Activated CD4-positive, CD25-positive, alpha-beta regulatory T cell treated with anti-CD3 and anti-CD28 coated beads, Interleukin-2, amount 50 U/mL, for 72 hours (primary cell): ENCODE results near the gene NKTR.

Experiments
- DNase-seq: peaks from one replicate; pipeline ENCODE4 v3.0.0; 2021

NKTR gene

DNA sequence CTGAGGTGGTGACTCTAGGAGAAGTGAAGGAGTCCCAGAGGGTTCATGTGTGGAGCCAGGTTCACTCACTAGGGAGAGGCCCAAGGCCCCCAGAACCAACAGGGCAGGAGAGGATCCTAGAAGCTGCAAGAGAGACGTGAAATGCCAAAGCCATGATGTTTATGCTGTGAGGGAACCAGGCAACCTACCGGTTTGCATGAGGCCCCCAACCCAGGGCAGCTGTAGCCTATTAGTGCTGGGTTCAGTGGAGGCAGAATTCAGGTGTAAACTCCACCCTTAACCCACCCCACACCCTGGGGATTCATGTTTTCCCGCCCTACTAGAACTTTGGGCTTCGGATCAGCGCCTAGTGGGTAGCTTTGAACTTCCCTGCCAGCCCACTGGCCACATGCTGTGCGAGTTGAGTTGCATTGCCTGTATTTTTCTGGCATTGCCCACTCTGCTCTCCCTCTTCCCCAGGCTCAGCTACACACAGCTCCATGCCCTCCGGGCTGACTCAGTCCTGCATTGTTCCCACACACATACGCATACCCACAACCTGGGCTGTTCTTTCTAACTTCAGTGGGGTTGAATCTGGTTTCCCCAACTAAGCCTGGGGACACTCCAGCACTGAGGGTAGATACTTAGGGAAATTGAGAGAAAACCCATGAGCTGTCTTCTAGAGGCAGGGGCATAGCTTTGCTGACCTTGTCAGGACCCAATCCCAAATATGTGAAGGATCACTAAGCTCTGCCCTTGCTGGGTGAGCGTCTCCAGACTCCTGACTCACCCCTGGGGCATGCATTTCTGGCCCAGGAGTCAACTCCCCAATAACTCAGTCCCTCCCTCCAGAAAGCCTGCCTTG, 51.0 kb downstream of the NKTR start:
- no peak for DNase-seq

DNA sequence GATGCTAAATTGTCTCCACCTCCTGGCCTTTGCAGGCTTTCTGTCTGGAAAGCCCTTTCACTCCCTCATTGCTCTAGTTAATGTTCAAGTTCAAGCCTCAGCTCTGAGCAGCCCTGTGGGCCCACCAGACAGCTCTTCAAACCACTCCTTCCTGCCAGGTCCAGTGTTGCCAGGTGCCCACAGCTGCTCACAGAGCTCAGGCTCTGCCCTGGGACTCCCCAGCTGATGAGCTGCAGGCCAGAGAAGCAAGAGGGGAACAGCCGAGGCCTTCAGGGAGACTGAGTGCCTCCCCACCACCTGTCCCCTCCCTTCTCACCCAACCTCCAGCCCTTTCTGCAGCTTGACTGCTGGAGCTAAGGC, 51.7 kb downstream of the NKTR start:
- DNase-seq: no peak

DNA sequence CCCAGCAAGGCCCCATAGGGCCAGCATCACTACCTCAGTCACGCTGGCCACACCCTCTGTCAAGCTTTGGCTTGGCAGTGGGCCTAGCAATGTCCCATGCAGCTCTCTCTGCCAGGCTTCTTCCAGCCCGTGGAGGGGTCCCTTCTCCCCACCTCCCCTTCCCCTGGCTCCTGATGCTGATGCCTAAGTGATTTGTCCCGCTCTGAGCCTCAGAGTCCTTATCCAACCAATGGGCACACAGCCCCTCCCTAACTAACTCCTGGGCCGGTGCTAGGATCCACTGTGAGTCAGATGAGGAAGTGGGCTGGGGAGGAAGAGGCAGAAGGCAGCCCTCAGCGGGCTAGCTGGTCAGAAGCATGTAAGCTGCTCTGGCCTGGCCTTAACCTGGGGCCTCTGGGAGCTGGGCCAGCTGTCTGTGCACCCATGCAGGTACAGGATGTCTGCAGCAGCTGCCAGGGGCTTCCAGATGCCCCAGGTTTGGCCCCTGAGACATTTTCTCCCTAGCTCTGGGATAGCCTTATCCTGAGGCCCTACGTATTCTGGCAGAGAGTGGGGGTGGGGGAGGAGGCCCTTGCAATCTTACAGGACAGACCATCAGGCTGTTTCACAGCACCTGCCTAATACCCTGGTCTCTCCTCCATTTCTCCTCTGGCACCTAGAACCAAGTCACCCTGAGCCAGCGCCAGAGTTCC, 52.3 kb downstream of the NKTR start:
- no peak for DNase-seq

DNA sequence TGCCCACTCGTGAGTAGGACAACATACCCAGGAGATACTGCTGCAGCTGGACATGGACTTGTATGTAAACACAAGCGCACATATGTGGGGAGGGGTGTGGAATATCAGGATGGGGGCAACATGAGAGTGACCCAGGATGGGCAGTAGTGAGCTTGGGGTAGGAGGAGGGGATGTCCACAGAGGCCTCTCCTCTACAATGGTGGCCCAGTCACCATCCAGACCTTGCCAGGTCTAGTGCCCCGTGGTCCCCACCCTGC, 52.7 kb downstream of the NKTR start:
- DNase-seq: no peak

DNA sequence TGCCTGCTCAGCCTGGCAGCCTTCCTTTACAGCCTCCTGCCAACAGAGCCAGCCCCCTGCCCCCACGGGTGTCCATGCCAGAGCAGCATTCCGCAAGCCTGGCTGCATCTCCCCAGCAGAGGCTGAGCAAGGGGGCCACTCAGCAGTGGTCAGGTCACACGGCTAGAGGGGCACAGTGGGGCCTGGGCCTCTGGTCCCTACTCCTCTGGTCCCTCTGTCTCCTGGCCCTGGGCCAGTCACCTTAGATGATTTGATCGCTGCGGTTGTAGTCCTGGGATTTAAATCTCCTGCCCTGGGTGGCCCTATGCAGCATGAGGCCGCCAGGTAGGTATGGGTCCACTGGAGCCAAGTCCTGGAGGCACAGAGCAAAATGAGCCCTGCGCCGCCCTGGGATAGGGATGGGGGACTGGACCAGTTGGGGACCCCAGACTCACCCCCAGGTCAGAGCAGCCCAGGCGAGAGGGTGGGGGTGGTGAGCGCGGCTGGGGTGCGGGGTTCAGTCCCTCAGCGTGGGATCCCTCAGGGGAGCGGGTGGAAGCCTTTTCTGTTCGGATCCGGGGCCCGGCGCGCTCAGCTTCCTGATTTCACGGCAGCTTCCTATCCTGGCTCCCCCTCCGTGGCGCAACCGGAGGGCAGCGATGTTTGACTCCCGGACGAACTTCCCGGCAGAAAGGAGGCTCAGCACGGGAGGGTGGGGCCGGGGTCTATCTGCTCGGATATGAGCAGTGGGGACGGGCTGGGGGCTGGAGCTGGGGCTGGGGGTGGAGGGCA, 53.3 kb downstream of the NKTR start, which contains the start of gene ZBTB47:
Gene ZBTB47, plus strand, starts transcription at position 138 of the 771 bp plus-strand sequence. CDS start 4,659 bp downstream, outside the sequence.
- no peak for DNase-seq

DNA sequence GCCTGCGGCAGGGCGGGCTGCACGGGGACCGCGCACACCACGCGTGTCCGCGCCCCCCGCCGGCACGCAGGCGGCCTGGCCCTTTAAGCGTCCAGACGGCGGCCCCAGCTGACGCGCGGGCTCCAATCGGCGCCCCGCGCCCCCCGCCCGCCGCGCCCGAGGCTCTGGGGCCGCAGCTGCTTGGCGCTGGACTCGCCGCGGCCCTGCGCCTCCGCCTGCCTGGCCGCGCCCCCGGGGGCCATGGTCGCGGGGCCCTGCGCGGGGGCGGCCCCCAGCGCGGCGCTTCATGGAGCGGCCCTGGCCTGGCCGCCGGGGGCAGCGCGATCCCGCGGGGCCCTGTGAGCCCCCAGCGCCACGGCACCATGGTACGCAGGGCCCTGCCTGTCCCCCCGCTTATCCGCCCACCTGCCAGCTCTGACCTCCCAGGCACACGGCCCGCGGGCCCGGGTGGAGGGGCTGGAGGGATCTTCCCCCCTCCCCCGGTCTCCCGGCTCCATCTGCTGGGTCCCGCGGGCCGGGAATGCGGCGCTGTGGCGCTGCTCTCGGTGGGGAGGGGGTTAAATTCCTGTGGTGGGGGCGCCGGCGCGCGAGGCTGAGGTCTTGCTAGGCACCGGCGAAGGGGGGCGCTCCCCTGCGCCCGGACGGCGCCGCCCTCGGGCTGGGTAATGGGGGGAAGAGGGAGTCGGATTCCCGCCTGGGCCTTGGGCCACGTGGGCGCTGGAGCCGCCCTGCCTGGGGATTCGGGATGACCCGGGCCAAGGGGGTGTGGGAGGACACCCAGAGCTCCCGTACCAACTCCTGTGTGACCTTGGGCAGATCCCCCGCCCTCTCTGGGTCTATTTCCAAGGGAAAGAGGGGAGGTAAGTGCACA, 54.1 kb downstream of the NKTR start:
- DNase-seq: no peak

DNA sequence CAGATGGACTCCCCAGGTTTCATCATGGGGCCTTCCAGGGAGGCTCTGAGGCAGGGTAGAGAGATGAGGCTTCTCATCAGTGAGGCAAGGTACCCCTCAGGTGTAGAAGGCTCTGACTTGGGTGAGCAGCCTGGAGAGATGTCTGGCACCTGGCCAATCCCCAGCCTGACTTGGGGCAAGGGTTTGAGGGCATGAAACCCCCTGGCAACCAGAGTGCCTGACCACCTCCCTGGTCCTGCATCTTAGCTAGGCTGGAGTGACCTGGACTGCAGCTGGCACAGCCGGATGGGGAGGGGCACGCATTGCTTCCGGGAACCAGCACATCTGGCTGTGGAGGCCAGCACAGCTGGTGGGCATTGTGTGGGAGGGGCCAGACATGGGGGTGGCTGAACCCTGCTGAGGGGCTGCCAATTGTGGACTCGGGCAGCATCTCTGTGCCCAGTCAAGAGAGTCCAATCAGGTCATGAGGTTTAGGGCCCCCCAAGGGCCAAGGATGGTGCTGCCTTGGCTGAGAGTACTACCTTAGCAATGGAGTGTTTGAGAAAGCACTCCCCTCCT, 54.9 kb downstream of the NKTR start:
- no peak for DNase-seq

DNA sequence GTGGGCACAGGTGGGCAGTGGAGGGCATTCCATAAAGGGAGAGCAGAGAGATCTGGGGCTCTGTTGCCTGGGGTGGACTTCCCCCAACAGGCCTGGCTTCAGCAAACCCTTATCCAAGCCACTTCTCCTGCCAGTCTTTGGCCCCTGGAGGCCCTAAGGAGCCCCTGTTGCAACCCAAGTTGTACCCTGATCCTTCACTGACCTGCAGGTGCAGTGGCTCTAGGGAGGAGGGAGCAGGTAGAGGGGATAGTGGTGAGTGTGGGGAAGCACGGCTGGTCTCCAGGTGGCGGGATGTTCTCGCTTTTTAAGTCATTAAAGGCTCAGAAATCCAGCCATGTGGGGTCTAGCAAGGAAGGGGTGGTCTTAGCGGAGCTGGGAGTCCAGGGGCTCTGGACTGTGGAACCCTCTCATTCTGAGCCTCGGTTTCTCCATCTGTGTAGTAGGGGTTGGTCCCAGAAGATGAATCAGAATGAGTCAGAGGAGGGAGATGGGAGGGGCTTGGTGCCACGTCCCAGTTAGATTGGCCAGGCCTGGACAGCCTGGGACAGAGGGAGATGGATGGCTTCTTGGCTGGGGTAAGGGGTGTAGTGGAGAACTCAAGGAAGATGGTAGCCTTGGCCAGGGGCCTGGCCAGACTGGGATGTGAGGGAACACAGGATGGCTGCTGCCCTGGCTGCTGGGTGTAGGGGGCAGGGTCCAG, 55.6 kb downstream of the NKTR start:
- DNase-seq: no peak

DNA sequence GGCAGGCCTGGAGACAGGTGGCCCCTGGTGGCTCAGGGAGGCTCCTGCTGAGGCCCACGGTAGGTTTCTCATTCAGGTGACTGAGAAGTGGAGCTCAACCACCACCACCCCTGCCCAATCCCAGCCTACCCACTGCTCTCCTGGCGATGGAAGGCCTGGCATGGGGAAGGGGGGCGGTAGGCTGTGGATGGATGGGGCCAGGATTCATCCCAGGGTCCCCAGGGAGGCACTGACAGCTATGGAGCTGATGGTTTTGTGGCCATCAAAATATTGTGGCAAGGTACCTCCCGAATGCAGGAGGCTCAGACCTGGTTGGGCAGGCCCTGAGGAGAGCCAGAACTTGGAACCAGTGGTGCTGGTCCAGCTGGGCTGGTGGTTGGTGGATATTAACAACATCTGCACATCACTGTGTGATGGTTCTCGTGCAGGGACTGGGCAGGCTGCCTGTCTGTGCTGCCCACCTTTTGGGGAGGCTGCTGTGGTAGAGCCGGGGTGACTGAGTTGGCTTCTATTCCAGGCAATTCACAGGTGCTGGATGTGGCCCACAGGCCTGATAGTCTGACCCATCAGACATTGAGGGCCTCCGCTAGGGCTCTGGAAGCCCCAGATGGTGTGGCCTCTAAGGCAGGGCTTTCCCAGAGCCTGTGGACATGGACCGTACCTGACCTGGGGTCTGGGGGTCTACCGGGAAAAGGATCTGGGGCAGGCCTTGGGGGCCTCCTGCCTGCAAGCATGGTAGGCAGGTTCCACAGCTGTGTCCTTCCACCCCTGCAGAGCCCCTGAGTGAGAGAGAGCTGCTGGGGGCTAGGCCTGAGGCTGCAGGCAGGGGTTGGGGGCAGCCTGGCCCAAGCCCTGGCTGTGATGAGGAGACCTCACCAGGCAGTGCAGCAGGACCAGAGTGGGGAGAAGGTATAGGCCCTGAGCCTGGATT, 56.5 kb downstream of the NKTR start:
- DNase-seq: no peak

DNA sequence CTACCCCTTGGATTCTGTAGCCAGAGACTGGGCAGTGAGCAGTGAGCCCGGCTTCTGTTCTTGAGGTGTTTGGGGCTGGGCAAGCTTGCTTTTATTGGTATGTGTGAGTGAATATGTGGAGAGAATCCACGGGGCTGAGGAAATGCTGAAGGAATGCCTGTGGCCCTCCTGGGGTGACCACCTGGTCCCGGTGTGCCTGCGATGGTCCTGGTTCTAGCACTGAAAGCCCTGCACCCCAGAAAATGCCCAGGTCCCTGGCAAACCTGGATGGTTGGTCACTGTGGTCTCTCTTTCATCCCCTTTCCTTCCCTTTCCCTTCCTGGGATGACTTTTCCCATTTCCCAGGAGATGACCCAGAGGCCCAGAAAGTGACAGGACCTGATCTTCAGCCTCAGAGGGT, 57.2 kb downstream of the NKTR start:
- no peak for DNase-seq

DNA sequence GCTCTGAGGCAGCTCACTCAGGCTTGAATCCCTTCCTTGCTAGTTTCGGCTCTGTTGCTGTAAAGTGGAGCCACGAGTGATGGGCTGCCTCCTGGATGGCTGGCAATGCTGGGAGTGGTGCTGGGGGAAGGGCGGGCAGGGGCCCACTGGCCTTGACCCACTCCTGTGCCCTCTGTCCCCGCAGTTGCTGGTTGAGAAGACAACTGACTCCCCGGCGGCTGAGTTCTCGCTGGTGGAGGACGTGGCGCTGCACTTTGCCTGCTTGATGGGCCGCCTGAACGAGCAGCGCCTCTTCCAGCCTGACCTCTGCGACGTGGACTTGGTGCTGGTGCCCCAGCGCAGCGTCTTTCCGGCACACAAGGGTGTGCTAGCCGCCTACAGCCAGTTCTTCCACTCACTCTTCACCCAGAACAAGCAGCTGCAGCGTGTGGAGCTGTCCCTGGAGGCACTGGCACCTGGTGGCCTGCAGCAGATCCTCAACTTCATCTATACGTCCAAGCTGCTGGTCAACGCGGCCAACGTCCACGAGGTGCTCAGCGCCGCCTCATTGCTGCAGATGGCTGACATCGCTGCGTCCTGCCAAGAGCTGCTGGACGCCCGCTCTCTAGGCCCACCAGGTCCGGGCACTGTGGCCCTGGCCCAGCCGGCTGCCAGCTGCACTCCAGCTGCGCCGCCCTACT, 57.7 kb downstream of the NKTR start:
- DNase-seq: no peak

DNA sequence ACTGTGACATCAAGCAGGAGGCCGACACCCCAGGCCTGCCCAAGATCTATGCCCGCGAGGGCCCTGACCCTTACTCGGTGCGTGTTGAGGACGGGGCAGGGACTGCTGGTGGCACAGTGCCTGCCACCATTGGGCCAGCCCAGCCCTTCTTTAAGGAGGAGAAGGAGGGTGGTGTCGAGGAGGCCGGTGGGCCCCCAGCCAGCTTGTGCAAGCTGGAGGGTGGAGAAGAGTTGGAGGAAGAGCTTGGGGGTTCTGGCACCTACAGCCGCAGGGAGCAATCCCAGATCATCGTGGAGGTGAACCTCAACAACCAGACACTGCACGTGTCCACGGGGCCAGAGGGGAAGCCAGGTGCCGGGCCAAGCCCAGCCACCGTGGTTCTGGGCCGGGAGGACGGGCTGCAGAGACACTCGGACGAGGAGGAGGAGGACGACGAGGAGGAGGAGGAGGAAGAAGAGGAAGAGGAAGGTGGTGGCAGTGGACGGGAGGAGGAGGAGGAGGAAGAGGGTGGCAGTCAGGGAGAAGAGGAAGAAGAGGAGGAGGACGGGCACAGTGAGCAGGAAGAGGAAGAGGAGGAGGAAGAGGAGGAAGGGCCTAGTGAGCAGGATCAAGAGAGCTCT, 58.4 kb downstream of the NKTR start:
- no peak for DNase-seq

DNA sequence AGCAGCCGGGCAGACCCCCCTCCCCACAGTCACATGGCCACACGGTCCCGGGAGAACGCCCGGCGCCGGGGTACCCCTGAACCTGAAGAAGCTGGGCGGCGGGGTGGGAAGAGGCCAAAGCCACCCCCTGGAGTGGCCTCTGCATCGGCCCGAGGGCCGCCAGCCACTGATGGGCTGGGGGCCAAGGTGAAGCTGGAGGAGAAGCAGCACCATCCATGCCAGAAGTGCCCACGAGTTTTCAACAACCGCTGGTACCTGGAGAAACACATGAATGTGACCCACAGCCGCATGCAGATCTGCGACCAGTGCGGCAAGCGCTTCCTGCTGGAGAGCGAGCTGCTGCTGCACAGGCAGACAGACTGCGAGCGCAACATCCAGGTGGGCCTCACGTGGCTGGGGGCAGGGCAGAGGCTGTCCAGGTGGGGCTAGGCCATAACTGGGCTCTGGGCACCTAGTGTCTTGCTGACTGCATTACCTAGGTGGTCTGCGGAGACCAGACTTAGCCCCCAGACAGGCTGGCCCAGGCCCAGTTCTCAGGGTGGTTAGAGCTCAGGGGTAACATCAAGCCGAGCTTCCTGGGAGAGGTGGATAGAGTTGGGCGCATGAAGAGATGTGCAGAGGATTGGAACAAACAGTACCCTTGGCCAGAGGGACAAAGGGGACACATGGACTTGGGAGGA, 59.1 kb downstream of the NKTR start:
- no peak for DNase-seq

DNA sequence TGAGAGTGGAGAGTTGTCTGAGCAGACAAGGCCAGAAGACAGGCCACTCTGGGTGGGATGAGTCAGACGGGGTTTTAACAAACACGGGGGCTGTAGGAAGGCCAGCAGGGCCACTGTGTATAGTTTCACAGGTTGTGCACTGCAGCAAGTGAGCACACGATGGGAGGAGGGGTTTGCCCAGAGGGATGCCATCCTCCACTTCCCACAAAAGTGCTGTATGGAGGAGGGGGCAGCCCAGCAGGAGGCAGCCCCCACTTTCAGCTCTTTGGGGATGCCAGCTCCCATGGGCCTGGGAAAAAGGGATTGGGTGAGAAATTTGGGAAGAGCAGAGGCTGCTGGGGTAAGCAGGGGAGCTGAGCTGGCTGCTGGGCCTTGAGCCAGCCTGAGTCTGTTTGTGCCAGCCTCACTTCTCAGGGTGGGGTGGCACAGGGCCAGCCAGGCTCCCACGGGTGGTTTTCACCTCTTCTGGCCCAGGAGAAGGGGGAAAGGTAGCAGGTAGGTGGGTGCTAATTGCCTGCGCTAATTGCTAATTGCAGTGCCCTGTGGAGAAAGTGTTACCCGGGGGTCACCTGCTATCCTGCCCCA, 59.7 kb downstream of the NKTR start:
- no peak for DNase-seq

DNA sequence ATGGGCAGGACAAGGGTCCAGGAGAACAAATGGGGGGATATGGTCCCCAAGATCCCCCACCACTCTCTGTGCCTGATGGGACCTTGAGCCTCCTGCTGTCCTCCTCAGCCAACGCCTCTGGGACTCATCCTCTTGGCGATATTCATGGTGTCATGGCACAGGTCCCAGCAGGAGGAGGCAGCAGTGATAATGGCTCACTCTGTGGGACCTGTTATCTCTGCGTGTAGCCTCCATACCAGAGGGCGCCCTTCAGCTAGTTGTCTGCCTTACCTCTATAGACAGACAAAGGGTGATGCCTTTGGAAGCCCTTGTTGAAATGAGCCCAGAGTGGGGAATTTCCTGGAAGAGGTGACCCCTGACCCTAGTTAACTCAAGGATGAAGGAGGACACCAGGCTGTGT, 60.4 kb downstream of the NKTR start:
- DNase-seq: no peak

DNA sequence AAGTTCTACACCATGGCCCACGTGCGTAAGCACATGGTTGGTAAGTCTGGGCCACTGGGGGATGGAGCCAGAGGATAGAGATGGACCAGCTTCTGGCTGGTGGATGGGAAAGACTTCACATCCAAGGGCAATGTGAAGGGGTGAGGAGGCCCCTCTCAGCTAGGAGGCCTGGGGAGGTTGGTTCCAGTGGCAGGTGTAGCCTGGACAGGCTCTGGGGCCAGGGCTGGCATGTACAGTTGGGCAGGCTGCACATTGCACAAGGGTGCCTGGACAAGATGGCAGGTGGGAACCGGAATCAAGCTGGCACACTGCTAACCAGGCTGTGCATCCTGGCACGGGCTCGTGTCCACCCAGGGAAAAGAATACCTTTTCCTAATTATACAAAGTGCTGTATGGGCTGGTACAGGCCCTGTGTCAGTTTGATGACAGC, 61.1 kb downstream of the NKTR start:
- no peak for DNase-seq

DNA sequence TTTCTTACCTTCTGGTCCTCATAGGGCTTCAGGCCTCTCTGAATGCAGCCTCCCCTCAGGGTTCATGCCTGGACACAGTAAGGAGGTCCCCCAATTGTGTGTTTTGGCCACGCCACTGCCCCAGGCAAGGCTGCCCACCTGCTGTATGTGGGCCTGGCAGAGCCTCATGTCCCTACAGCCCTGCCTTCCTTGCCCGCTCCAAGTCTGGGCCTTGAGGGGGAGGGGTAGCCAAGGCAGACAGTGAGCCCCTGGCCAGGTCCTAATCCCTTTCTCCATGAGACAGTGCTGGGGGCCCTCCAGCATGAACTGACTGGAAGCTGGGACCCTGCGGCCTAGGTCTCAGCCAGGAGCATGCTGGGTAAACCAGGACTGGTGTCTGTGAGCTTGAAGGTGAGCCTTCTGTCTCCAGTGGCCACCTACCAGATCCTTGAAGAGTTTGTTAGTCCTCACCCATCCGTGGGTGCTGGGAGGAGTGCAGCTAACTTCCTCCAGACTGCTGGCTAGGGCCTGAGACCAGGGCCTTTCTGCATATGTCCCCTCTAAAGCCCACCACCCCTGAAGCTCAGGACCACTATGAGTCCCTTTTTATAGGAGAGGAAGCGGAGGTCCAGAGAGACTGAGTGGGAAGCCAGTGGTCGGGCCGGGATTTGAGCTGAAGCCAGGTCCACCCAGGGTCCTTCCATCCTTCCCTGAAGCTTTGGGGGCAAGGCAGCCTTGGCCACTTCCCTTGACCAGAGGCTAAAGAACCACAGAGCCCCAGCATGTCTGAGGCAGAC, 61.7 kb downstream of the NKTR start:
- no peak for DNase-seq
